HL-60/S4 treated with phorbol 12-myristate 13-acetate at 8.2 ng/mL for 4 days and 3 days (cell line): ENCODE data around the gene INSIG2.

ENCODE experiments used
- in situ Hi-C: fragments of 300-500 bp; cut with MboI; formaldehyde crosslinking; loops from 2 replicates; pipeline ENCODE4 v1.15.0; 2022; ENCODE audit warnings: low sequenced_read_pairs

INSIG2 gene

GRCh38 chr2:118127250-118127649, 39.0 kb downstream of the INSIG2 start:
- in situ Hi-C loops, result no loop called here

GRCh38 chr2:118128826-118129225, 40.6 kb downstream of the INSIG2 start:
- in situ Hi-C loops, result no loop called here

GRCh38 chr2:118130385-118130784, 42.1 kb downstream of the INSIG2 start:
- in situ Hi-C loops, result no loop called here

- in situ Hi-C loops, result no loop called here
Measured at GRCh38 chr2:118131771-118132170, 43.5 kb downstream of the INSIG2 start.

GRCh38 chr2:118133916-118134315, 45.6 kb downstream of the INSIG2 start:
- in situ Hi-C loops, result no loop called here

- in situ Hi-C loops, result no loop called here
Measured at GRCh38 chr2:118134650-118135049, 46.4 kb downstream of the INSIG2 start.

- in situ Hi-C loops, result no loop called here
Measured at GRCh38 chr2:118145207-118145606, 56.9 kb downstream of the INSIG2 start.

GRCh38 chr2:118145806-118146205, 57.5 kb downstream of the INSIG2 start:
- in situ Hi-C loops, result no loop called here

GRCh38 chr2:118146315-118147283, 58.3 kb downstream of the INSIG2 start:
- in situ Hi-C loops, result no loop called here

- in situ Hi-C loops, result no loop called here
Measured at GRCh38 chr2:118148133-118148532, 59.9 kb downstream of the INSIG2 start.

- in situ Hi-C loops, result no loop called here
Measured at GRCh38 chr2:118148809-118149208, 60.5 kb downstream of the INSIG2 start.

- in situ Hi-C loops, result no loop called here
Measured at GRCh38 chr2:118150294-118150693, 62.0 kb downstream of the INSIG2 start.

GRCh38 chr2:118151831-118152230, 63.6 kb downstream of the INSIG2 start:
- in situ Hi-C loops, result no loop called here

- in situ Hi-C loops, result no loop called here
Measured at GRCh38 chr2:118153433-118153832, 65.2 kb downstream of the INSIG2 start.

GRCh38 chr2:118154176-118154575, 65.9 kb downstream of the INSIG2 start:
- in situ Hi-C loops, result no loop called here
